Inferior parietal cortex (tissue), 1 donor: ENCODE measurements around the gene PPP2R2C.

ENCODE experiments used
- DNase-seq: peaks from one replicate; pipeline ENCODE4 v3.0.0-alpha.2; 2016; ENCODE audit errors: extremely low spot score

Gene PPP2R2C

DNA sequence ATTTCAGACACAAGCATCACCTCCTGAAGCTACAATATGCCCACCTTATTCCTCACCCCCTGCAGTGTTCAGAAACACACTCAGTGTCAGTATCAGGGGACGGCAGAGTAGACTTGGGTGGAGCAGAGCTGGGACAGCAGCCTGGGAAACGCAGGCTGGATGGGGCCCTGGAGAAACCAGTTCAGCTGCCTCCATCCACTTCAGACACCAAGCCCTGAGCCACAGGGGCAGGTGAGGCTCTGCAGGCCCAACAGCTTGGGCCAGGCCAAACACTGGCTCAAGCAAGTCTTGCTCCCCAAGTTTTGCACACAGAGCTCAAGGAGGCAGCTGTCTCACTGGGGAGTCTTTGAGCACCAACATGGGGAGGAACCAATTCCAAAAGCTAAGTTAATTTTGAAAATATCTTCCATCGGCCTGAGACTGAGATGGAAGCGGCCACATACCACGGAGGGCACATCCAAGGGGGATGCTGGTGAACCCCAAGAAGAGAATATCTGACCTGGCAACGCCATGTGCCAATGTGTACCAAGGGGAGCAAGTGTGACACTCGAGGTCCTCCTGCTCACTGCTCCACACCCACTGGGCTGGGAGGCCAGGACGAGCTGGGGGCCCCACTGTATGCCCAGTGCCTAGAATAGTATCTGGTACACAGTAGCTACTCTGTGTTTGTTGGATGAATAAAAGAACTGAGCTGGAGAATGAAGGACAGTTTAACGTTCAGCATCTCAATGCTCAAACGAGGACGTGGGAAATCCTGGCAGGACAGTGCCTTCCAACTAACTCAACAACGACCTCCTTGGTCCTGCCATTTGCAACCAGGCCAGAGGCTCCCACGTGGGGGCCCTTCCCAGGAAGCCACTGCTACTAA lies 45.6 kb downstream of the PPP2R2C start:
- no peak for DNase-seq

DNA sequence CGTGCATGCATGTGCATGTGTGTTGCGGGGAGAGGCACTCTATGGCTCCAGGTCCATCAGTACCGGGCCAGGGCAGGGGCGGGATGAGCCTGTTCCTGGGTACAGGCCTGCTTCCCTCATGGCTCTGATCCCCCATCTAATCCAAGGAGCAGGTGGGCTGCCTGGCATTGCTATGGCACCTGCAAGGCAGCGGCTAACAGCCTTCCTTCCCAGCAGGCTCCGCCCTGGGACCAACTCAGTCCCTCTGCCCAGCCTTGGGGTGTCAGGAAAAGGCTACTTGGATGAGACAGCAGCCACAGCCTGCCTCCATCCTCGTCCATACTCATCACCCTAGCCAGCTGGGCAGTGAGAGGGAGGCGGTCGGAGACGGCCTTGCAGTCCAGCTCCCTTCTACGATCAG lies 46.5 kb downstream of the PPP2R2C start:
- DNase-seq: no peak

DNA sequence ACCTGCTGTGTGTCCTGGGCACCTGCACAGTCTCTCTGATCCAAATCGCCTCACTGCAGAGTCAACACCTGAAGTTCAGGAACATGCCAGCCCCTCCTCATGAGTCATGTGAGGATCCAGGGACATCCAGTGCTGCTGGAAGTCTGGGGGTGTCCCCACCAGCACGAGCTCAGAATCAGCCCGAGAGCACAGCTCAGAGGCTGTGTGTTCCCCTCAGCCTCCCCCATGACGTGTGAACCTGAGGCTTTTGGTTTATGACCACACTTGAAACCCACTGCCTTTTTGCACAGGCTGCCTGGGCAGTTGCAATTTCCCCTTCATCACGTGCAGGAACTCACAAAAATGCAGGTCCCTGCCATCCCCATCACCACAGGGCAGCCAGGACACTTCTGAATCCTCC lies 47.1 kb downstream of the PPP2R2C start:
- DNase-seq: no peak

DNA sequence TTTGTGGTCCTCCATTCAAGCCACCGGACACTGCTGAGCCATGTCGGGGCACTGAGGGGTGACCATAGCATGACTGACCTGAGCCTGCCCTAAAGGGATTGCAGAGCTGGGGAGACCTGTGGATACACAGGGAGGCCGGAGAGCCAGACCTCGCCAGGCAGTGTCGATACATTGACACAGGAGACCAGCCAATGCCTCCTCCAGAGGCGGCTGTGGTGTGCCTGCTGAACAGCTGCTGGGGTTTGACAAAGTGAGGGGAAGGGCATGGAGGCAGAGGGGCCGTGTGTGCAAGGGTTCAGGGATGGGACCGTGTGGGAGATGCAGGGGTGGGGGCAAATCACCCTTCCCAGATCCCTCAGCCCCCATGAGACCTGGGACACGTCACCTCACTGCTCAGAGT lies 48.0 kb downstream of the PPP2R2C start:
- no peak for DNase-seq

DNA sequence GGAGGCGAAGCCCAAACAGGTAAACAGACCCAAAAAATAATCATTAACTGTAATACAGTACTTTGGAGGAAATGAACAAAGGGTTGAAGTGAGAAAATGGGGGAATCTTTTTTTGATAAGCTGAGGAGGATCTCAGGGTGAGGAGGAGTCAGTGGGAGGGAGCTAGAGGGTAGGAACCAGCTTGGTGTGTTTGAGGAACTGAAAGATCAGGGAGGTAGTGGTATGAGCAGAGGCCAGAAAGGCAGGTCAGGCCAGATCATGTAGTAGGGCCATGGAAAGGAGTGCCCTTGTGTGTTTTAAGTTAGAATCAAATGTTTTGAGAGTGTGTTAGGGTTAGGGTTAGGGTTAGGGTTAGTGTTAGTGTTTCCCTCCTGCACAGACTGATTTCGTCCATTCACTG lies 48.8 kb downstream of the PPP2R2C start:
- DNase-seq: no peak

DNA sequence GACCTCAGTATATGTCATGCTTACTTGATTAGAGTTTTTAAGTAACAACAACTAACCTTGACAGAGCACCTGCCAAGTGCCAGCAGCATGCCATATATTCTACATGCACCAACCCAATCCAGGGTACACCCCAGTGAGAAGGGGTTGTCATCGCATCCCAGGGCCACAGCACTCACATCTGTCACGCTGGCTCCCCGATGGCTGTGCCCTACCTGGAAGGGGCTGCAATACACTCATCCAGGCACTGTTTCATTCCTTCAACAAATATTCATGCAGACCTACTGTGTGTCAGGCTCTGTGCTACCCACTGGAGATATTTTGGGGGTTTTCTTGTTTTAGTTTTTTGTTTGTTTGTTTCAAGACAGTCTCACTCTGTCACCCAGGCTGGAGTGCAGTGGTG lies 49.5 kb downstream of the PPP2R2C start:
- no peak for DNase-seq

DNA sequence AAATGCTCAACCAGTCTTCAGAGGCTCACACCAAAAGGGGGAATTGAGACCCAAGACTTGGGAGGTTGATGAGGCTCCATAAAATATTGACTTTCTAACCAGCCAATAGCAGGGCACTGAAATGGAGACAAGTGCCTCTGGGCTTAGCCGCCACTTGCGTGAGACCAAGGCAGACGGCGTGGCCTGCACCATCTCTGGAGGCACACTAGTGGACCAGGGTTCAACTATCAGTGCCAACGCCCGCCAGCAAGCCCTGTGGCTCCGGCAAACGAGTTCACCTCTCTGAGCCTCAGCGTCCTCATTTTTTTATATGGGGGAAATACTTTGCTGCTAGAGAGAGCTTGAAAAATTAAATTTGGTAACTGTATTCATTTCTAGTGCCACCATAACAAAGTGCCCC lies 50.3 kb downstream of the PPP2R2C start:
- no peak for DNase-seq

DNA sequence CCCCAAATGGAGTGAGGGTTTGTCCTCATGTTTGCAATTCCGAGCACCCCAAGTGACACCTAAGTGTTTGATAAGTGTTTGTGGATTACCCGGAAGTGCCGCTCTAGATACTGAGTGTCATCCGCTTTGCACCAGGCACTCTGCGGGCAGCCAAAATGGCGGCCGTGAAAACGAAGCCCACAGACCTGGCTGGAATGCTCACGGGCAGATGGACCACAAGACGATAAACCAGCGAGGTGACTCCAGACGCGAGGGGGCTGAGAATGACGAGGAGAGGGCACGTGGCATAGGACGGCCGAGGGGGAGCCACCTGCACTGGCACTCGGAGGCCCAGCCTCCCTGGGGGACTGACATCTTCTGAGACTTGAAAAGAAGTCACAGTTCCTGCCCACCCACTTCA lies 51.0 kb downstream of the PPP2R2C start:
- DNase-seq: no peak

DNA sequence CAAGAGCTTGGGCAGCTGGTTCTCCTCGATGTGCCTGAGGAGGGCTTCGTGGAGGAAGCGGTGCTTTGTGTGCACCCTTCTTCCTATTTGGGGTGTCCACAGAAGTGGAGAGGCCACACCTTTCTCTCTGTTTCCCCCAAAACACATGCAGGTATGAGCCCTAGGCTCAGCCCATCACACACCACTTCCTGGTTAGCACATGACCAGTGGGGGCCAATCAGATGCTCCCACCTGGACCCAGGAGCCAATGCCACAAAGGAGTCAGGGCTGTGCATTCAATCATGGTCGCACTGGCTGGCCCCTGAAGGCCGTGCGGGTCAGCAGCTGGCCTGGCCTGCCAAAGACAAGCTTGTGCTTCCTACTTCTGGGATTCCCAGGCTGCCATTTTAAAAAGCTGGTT lies 51.4 kb downstream of the PPP2R2C start:
- no peak for DNase-seq

DNA sequence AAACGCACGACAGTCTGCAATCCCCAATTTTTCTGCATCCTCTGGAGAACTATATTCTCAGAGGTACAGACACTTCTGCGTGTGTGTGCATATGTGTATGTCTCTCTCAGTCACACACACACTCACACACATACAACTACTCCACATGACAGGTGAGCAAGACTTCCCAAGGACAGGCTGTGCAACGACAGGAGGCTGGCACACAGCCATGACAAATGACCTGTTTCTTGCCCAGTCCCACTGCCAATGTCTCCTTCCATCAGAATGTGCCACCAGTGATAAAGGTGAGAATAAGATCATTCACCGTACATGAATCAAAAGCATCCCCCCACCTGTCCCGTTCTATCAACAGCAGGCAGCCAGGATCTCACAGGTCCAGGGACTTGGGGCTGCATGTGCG lies 52.4 kb downstream of the PPP2R2C start:
- DNase-seq: no peak

DNA sequence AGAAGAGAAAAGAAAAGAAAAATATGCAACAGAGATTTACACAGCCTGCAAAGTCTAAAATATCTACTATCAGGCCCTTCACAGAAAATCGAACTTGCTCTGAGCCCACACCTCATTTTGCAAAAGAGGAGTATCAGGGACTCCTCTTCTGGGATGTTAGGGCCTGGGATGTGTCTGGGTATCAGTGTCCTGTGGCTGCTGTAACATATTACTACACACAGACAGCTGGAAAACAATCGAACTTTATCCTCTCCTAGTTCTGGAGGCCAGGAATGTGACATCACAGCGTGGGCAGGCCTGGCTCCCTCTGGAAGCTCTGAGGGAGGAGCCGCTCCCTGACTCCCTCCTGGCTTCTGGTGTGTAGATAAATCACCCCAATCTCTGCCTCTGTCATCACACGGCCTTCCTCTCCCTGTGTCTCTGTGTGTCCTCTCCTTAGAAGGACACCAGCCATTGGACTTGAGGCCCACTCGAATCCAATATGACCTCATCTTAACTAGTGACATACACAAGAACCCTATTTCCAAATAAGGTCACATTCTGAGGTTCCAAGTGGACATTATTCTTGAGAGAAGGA lies 52.9 kb downstream of the PPP2R2C start:
- DNase-seq: no peak

DNA sequence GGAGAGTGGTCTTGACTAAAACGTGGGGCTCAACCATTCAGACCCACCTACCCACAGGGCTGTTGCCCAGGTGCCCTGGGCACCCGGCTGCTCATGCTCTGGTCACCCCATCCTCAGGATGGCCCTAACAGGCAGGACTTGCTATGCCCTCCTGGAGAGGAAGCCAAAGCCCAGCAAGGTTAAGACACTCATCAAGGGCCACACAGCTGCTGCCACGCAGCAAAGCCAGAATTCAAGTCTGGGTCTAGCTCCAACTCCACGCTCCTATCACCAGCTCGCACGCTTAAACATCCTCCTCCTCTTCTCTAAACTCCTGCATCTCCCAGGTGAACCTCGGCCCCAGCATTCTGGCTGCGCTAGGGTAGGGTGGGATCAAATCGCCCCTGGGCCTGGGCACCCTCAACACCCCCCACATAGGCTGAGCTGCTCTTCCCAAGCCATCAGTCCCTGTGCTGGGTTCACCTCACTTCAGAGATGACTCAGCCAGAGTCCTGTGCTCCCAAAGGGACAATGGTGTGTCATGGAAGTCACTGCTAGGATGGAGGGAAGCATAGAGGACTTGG lies 54.1 kb downstream of the PPP2R2C start:
- no peak for DNase-seq

DNA sequence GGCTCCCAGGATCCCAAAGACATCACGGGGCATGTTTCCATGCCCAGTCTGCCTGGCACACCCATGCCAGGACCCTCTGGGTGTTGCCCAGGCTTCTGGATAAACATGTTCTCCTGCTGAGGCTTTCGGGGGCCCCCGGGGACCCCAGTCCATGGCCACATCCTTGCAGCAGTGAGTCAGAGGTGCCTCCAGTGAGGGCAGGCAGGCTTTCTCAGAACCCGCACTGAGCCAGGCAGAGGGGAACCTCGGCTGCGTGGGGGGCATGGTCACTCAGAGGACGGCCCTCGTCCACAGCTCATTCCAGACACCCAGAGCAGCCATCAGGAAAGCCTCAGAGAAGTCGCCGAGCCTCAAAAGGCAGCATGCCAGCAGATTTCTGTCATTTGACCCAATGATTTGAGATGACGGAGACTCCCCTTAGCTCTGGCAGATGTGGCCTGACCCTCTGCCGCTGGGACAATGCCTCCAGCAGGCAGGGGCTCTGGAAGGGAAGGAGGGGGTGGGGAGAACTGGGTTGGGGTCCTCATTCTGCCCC lies 54.8 kb downstream of the PPP2R2C start:
- no peak for DNase-seq

DNA sequence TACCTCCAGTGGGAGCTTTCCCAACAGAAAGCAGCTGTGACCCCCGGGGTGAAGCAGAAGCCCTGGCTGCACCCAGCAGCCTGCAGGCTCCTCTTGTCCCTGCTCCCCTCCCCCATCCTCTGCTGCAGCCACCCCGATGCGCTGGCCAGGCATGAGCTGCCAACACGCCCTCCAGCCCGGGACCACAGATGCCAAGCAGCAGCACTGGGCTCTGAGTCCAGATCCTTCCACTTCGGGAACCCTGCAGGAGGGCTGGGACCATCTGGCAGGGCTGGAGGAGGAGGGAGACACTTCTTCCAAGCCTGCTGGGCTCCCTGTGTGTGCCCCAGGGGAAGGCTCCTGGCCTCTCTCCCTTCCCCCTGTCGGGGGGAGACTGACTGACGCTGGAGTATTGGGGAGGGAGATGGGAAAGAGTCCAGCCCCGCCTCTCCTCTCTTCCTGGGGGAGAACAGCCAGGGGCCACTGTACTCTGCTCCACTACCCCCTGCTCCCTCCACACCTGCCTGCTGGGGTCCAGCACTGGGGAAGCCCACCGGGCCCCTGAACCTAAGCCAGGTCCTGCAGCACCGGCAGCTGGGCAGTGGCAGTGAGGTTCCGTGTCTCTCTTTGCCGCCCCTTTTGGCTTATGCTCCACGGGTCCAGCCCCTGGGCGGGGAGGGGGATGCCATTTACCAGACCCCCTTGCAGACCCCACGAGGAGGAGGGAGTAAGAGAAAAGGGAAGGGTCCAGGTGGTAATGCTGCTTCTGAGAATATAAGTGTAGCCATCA lies 55.7 kb downstream of the PPP2R2C start:
- DNase-seq: no peak

DNA sequence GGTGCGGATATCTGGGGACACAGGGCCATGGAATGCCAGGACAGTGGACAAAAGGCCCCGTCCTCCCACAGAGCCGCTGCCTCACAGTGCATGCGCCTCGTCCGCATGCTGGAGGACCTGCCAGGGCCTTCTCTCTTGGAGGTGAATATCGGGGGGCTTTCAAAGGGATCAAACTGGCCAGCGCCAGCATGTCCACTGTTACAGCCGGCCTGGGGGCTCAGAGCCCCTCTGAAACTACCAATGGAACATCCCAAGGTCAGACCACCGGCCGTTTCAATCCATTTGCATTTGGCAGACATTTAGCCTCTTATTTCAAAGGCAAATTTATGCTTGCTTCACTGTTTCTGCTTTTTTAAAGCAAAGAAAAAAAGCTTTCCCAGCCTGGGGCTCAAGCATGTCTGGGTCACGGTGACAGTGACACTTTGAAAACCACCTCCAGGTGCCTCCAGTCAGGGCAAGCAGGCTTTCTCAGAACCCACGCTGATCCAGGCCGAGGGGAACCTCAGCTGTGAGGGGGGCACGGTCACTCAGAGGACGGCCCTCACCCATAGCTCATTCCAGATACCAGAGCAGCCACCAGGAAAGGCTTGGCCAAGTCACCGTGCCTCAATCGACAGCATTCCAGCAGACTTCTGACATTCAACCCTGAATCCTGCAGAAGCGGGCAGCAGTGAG lies 57.2 kb downstream of the PPP2R2C start:
- DNase-seq: no peak

DNA sequence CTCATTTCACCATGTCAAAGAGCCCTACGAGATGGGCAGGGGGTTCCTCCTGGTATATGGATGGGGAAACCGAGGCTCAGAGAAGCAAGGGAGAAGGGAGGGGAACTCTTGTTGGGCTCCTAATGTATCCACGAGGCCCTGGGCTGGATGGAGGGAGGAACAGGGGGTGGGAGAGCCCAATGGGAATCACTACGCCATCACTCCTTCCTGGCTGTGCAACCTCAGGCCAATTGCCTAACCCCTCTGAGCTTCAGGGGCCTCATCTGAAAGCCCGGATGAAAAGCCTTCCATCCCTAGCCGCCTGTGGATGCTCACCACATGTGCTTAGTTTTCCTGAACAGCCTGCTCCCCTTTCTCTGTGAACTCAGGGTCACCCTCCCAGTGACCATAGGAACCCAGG lies 57.8 kb downstream of the PPP2R2C start:
- no peak for DNase-seq

DNA sequence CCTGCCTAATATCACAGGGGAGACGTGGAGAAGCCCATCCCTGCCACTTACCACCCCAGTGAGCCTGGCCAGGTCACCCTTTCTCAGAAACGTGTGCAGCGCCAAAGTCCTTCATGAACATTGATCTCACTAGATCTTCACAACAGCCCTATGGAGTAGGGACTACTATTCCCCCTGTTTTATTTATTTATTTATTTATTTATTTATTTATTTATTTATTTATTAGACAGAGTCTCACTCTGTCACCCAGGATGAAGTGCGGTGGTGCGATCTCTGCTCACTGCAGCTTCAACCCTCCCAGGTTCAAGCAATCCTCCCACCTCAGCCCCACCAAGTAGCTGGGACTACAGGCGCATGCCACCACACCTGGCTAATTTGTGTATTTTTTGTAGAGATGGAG lies 61.8 kb downstream of the PPP2R2C start:
- DNase-seq: no peak

DNA sequence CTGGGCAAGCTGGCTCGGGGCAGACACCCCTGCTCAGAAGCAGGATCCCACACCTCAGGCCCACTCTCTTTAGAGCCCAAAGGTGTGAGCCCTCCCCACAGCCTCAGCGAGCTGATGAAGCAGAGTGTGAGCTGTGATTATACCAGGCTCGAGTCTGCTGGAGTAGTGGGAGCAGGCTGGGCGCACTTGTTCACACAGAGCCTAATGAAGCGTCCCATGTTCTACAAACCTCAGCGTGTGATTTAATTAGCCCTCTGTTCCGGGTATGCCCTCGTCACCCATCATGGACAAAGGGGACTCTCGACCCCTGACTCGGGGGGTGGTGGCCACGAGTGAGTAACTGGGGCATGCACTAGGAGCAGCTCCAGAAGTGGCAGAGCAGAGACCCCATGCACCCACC lies 62.3 kb downstream of the PPP2R2C start:
- no peak for DNase-seq

DNA sequence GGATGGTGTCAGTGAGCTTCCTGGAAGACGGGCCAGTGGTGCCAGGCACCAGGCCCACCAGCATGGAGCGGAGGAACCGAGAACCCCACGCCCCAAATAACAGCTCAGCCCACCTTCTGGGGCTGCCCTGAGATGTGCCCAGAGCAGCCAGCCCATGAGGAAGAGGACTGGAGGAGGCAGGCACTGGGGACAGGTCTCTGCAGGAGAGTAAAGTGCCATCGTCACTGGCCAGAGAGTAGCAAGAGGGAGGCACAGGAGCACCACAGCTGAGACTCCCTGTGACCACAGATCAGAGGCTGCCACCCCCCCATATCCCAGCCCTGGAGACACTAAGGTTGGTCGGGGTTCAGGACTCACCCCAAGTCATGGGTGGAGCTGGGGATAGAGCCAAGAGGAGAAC lies 63.0 kb downstream of the PPP2R2C start:
- no peak for DNase-seq

DNA sequence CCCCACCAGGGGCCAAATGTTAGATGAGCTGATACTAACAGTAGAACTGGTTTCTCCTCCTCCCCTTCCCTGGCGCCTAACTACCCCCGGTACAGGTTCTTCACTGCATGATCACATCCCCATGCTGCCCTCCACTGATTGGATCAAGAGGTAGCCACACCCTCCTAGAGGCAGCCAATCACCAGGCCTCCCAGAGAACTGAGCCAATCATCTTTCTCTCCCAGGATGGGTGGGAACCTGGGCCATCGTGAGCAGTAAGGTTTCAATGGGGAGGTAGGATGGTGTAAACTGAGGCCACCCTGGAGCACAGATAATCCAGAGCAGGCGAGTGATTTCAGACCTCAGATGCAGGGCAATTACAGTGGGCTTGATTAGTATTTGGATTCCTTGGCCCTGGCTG lies 64.2 kb downstream of the PPP2R2C start:
- no peak for DNase-seq

DNA sequence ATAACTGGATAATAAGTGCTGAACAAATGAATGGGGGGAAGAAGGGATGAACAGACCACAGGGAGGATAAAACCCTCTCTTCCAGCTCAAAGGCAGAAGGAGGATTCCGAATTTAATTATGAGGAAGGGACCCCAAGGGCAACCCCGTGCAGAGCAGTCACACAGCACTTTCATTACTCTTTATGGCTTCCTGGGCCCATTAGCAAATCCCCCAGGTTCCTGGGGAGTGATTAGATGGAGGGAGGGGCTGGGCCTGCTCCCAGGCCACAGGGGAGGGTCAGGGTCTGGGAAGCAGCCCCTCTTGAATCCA lies 67.1 kb downstream of the PPP2R2C start:
- no peak for DNase-seq
